Caco-2 (cell line): ENCODE results near the gene KLK14. TPM values are rescaled to one million over a fixed set of nuclear protein-coding genes. Genes with fewer than 3 reads are reported as not detected.

Source experiments
- BruUV-seq: library from RNA; stranded (reverse); fragments of 400-500 nt; replicated peaks from 2 replicates; lab custom pipeline; 2021; lab: Mats Ljungman, UMichigan
- CTCF ChIA-PET: fragments of 300-600 bp; sonication (Branson Sonifier 250); formaldehyde crosslinking; loops from one replicate; lab custom pipeline; 2022; ENCODE audit warnings: antibody characterized with exemption; lab: Charles Lee
- POLR2A ChIA-PET: fragments of 300-600 bp; sonication (Branson Sonifier 250); formaldehyde crosslinking; loops from one replicate; lab custom pipeline; 2022; ENCODE audit warnings: antibody characterized with exemption; lab: Charles Lee
- DNase-seq, 2 experiments: peaks; one replicate each; pipeline versions ENCODE4 v3.0.0 to v3.0.0-alpha.2; 2020 to 2022
- H3K27me3 ChIP-seq: replicated peaks from 2 replicates; pipeline ENCODE4 v1.6.0; 2011; ENCODE audit warnings: low read length; ENCODE audit not compliant: control insufficient read depth, insufficient read depth
- H3K36me3 ChIP-seq: 2 replicates; pipeline ENCODE4 v1.5.1; 2011; ENCODE audit warnings: low read length; ENCODE audit not compliant: control insufficient read depth, insufficient read depth
- H3K4me1 ChIP-seq: fragments of 250-450 bp; sonication (Bioruptor Pico); 2 replicates; pipeline ENCODE4 v1.5.1; 2020; ENCODE audit warnings: mild to moderate bottlenecking
- H3K4me3 ChIP-seq: 2 replicates; pipeline ENCODE4 v1.5.1; 2011; ENCODE audit warnings: low read depth, mild to moderate bottlenecking, control low read depth, low read length
- H3K9me3 ChIP-seq: fragments of 250-450 bp; sonication (Bioruptor Pico); 2 replicates; pipeline ENCODE4 v1.5.1; 2020; ENCODE audit warnings: mild to moderate bottlenecking, moderate library complexity
- H3K27ac Mint-ChIP-seq: one replicate; pipeline ENCODE4 v1.8.0; 2022; ENCODE audit warnings: mixed read lengths; ENCODE audit not compliant: unreplicated experiment
- H3K27me3 Mint-ChIP-seq: one replicate; pipeline ENCODE4 v1.8.0; 2022; ENCODE audit warnings: mixed read lengths; ENCODE audit not compliant: insufficient read depth, unreplicated experiment
- H3K36me3 Mint-ChIP-seq: one replicate; pipeline ENCODE4 v1.8.0; 2022; ENCODE audit warnings: mild to moderate bottlenecking, mixed read lengths; ENCODE audit not compliant: insufficient read depth, unreplicated experiment
- H3K4me1 Mint-ChIP-seq: one replicate; pipeline ENCODE4 v1.8.0; 2022; ENCODE audit warnings: low read depth, mixed read lengths; ENCODE audit not compliant: unreplicated experiment
- H3K4me3 Mint-ChIP-seq: one replicate; pipeline ENCODE4 v1.8.0; 2022; ENCODE audit warnings: mild to moderate bottlenecking, moderate library complexity, mixed read lengths; ENCODE audit not compliant: unreplicated experiment
- H3K9me3 Mint-ChIP-seq: one replicate; pipeline ENCODE4 v1.8.0; 2022; ENCODE audit warnings: mixed read lengths; ENCODE audit not compliant: unreplicated experiment
- CTCF ChIP-seq, 2 experiments: fragments of 200-600 bp in 1 of 2; IDR thresholded peaks; 1 replicate in 1 of 2; 2 replicates in 1 of 2; pipeline versions ENCODE4 v1.5.1 to v1.8.0; 2011 to 2022; ENCODE audit warnings: antibody characterized with exemption in 1 of 2, control low read depth in 1 of 2, inconsistent platforms in 1 of 2, low read depth in 1 of 2, low read length in 1 of 2, mild to moderate bottlenecking in 1 of 2, moderate library complexity in 1 of 2; ENCODE audit not compliant: insufficient read depth in 1 of 2, severe bottlenecking in 1 of 2, unreplicated experiment in 1 of 2
- intact Hi-C: fragments of 100-400 bp; cut with micrococcal nuclease; formaldehyde crosslinking; loops from one replicate; pipeline ENCODE4 v1.10.0; 2022; ENCODE audit not compliant: unreplicated experiment
- total RNA-seq: library from RNA; stranded (reverse); gene quantifications from 2 replicates; pipeline ENCODE4 v1.2.3, GENCODE V29; 2022

The KLK14 gene
- total RNA-seq, 1 experiment from 2014 or later = not detected

GRCh38 chr19:51121257-51121656 lies 38.6 kb upstream of the KLK14 start:
- BruUV-seq = no TSS peak
- intact Hi-C loops = no loop called here
- no peaks in the 10 kb centered on the region for H3K36me3 ChIP-seq

GRCh38 chr19:51120160-51120559 lies 37.5 kb upstream of the KLK14 start:
- H3K36me3 ChIP-seq = no peaks in the 10 kb centered on the region
- ChIA-PET CTCF (no interaction called here), POLR2A (no interaction called here)
- no peak overlapping the region for H3K4me3 Mint-ChIP-seq
- H3K27me3 Mint-ChIP-seq = peaks cover 8% of the 10 kb centered on the region
- H3K9me3 Mint-ChIP-seq = no peaks in the 10 kb centered on the region
- no peak for DNase-seq
- no peak overlapping the region for H3K27ac Mint-ChIP-seq
- no peak for TF ChIP-seq CTCF (IDR thresholded peaks at IDR 0.05; ENCODE audit: insufficient read depth in 1 of 2, low read depth in 1 of 2, low read length in 1 of 2, severe bottlenecking in 1 of 2, unreplicated experiment in 1 of 2)
- intact Hi-C loops = no loop called here
- no peaks in the 10 kb centered on the region for H3K9me3 ChIP-seq
- no peaks in the 10 kb centered on the region for H3K27me3 ChIP-seq
- H3K4me3 ChIP-seq = no peak overlapping the region
- H3K4me1 Mint-ChIP-seq = no peaks in the 10 kb centered on the region
- no peaks in the 10 kb centered on the region for H3K4me1 ChIP-seq
- BruUV-seq = no TSS peak
- H3K36me3 Mint-ChIP-seq = no peaks in the 10 kb centered on the region

More at GRCh38 chr19:51121257-51121656, 38.6 kb upstream of the KLK14 start:
- H3K4me1 Mint-ChIP-seq = no peaks in the 10 kb centered on the region
- no peaks in the 10 kb centered on the region for H3K9me3 Mint-ChIP-seq
- TF ChIP-seq CTCF (IDR thresholded peaks at IDR 0.05; ENCODE audit: insufficient read depth in 1 of 2, low read depth in 1 of 2, low read length in 1 of 2, severe bottlenecking in 1 of 2, unreplicated experiment in 1 of 2) = no peak
- H3K4me3 Mint-ChIP-seq = no peak overlapping the region
- POLR2A ChIA-PET = no interaction called here
- Histone ChIP-seq H3K27me3 (no peaks in the 10 kb centered on the region), H3K9me3 (no peaks in the 10 kb centered on the region), H3K4me3 (no peak overlapping the region), H3K4me1 (no peaks in the 10 kb centered on the region)
- DNase-seq = no peak
- H3K27ac Mint-ChIP-seq = no peak overlapping the region
- no peaks in the 10 kb centered on the region for H3K36me3 Mint-ChIP-seq
- CTCF ChIA-PET = no interaction called here
- H3K27me3 Mint-ChIP-seq = peaks cover 8% of the 10 kb centered on the region

GRCh38 chr19:51119611-51120010 lies 36.9 kb upstream of the KLK14 start:
- peaks cover 11% of the 10 kb centered on the region for H3K27me3 Mint-ChIP-seq
- no peaks in the 10 kb centered on the region for H3K9me3 Mint-ChIP-seq
- H3K9me3 ChIP-seq = no peaks in the 10 kb centered on the region
- POLR2A ChIA-PET = no interaction called here
- H3K27ac Mint-ChIP-seq = no peak overlapping the region
- H3K36me3 Mint-ChIP-seq = no peaks in the 10 kb centered on the region
- H3K4me3 ChIP-seq = no peak overlapping the region
- H3K27me3 ChIP-seq = no peaks in the 10 kb centered on the region
- TF ChIP-seq CTCF (IDR thresholded peaks at IDR 0.05; ENCODE audit: insufficient read depth in 1 of 2, low read depth in 1 of 2, low read length in 1 of 2, severe bottlenecking in 1 of 2, unreplicated experiment in 1 of 2) = no peak
- H3K4me3 Mint-ChIP-seq = no peak overlapping the region
- BruUV-seq = no TSS peak
- no peak for DNase-seq
- CTCF ChIA-PET = no interaction called here
- intact Hi-C loops = no loop called here
- no peaks in the 10 kb centered on the region for H3K36me3 ChIP-seq
- H3K4me1 ChIP-seq = no peaks in the 10 kb centered on the region
- no peaks in the 10 kb centered on the region for H3K4me1 Mint-ChIP-seq
